ENCODE results near the gene CMSS1.

Gene CMSS1

GRCh38 chr3:99817437-99818240 is at the start of gene CMSS1:
Gene CMSS1 (plus strand): TSS chr3:99817862.
- peak; percentile 87 to 94 for DNase-seq (ENCODE audit: extremely low read depth in 1 of 2, low read depth in 1 of 2)

- no peak for DNase-seq (ENCODE audit: extremely low read depth in 1 of 2, low read depth in 1 of 2)
Observed at GRCh38 chr3:99768126-99768525, 49.5 kb upstream of the CMSS1 start.

- no peak for DNase-seq (ENCODE audit: extremely low read depth in 1 of 2, low read depth in 1 of 2)
Observed at GRCh38 chr3:99768808-99769501, 48.7 kb upstream of the CMSS1 start.

DNA sequence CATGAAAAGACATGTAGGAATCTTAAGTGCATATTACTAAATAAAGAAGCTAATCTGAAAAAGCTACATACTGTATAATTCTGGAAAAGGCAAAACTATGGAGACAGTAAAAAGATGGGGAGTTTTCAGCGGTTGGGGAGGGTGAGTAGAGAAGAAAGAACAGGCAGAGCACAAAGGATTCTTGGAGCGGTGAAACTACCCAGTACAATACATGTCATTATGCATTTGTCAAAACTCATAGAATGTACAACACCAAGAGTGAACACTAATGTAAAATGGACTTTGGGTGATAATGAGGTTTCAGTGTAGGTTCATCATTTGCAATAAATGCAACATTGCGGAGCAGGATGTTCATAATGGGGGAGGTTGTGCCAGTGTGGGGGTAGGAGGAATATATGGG is 45.5 kb upstream of the CMSS1 start:
- no peak for DNase-seq (ENCODE audit: extremely low read depth in 1 of 2, low read depth in 1 of 2)

GRCh38 chr3:99772671-99773070 is 45.0 kb upstream of the CMSS1 start:
- DNase-seq (ENCODE audit: extremely low read depth in 1 of 2, low read depth in 1 of 2) = no peak

DNA sequence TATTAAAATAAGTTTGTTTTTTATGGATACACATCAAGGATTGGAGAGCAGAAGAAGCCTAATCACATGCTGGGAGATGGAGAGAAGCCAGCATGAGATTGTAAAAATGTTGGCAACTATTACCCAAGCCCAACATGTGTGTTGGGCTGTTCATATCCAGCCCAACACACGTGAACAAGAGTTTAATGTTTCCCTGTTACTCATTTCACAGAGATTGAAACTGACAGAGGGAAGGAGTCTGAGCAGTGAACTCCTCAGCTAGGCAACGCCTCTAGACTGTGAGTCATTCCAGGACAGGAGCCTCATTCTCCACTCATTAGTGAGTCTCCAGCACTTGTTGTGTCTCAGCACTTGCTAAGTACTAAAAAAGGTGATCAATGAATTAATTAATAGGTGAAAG is 43.2 kb upstream of the CMSS1 start:
- no peak for DNase-seq (ENCODE audit: extremely low read depth in 1 of 2, low read depth in 1 of 2)

DNA sequence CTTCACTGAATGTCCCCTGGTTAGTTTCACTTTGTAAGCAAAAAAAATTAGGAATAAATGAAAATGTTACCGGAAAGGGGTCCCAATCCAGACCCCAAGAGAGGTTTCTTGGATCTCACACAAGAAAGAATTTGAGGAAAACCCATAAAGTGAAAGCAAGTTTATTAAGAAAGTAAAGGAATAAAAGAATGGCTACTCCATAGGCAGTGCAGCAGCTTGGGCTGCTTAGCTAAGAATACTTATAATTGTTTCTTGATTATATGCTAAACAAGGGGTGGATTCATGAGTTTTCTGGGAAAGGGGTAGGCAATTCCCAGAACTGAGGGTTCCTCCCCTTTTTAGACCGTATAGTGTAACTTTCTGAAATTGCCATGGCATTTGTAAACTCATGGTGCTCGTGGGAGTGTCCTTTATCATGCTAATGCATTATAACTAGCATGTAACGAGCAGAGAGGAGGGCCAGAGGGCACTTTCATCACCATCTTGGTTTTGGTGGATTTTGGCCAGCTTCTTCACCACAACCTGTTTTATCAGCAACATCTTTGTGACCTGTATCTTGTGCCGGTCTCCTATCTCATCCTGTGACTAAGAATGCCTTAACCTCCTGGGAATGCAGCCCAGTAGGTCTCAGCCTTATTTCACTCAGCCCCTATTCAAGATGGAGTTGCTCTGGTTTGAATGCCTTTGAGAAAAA is 41.0 kb upstream of the CMSS1 start:
- no peak for DNase-seq (ENCODE audit: extremely low read depth in 1 of 2, low read depth in 1 of 2)

DNA sequence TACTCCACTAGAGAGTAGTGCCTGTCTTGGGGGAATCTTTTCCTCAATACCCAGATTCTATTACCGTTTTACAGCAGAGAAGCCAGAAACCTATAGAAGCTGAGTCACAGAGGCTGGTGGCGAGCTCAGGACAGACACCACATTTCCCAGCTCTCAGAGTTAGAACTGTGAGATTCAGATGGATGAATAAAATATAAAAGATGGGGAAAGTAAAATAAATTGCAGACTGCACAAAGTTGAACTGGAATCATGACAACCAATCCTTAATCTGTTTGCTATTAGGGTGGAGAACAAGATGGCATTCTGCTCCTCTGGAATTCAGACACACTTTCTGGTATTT is 40.5 kb upstream of the CMSS1 start:
- no peak for DNase-seq (ENCODE audit: extremely low read depth in 1 of 2, low read depth in 1 of 2)

DNA sequence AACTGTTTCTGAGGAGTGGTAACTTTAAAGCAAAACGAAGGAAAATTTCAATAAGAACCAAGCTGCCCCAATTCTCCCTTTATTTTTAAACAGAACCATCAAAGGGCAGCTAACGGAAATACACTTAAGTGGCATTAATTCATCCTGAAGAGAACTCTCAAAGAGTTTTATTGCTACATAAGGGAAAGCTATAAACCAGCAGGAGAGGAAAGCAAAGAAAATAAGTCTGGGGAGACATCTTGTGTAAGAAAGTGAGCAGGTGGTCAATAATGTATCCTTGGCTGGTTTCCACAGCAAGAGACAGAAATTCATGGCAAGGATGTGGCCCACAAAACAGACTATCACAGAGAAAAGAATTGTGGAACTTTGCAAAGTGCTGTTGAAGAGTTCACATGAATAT is 40.0 kb upstream of the CMSS1 start:
- no peak for DNase-seq (ENCODE audit: extremely low read depth in 1 of 2, low read depth in 1 of 2)

GRCh38 chr3:99780749-99781148 is 36.9 kb upstream of the CMSS1 start:
- no peak for DNase-seq (ENCODE audit: extremely low read depth in 1 of 2, low read depth in 1 of 2)

DNA sequence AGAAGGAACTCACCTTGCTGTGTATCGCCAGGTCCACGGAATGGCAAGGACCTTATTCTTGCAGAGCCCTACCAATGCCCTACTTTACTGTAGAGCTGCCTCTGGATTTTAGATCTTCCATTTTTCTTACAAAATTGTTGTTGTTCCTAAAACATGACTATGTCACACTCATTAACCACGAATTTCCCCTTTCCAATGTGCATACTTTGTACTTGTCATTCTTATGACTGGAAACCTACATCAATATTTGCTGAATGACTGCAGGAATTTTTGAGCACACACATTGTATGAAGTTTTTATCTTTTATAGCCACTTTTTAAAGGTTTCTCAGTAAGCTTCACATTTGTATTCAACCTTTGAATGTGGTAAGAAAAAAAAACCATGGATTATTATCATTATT is 35.9 kb upstream of the CMSS1 start:
- no peak for DNase-seq (ENCODE audit: extremely low read depth in 1 of 2, low read depth in 1 of 2)

- no peak for DNase-seq (ENCODE audit: extremely low read depth in 1 of 2, low read depth in 1 of 2)
Observed at GRCh38 chr3:99783011-99783573, 34.6 kb upstream of the CMSS1 start.

GRCh38 chr3:99789011-99789721 is 28.5 kb upstream of the CMSS1 start:
- no peak for DNase-seq (ENCODE audit: extremely low read depth in 1 of 2, low read depth in 1 of 2)

DNA sequence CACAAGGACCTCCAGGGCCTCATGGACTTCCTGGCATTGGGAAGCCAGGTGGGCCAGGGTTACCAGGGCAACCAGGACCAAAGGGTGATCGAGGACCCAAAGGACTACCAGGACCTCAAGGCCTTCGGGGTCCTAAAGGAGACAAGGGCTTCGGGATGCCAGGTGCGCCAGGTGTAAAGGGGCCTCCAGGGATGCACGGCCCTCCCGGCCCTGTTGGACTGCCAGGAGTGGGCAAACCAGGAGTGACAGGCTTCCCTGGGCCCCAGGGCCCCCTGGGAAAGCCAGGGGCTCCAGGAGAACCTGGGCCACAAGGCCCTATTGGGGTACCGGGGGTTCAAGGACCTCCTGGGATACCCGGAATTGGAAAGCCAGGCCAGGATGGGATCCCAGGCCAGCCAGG is 23.2 kb upstream of the CMSS1 start:
- DNase-seq (ENCODE audit: extremely low read depth in 1 of 2, low read depth in 1 of 2) = no peak

DNA sequence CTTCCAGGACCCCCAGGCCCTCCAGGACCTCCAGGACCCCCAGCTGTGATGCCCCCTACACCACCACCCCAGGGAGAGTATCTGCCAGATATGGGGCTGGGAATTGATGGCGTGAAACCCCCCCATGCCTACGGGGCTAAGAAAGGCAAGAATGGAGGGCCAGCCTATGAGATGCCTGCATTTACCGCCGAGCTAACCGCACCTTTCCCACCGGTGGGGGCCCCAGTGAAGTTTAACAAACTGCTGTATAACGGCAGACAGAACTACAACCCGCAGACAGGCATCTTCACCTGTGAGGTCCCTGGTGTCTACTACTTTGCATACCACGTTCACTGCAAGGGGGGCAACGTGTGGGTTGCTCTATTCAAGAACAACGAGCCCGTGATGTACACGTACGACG is 22.1 kb upstream of the CMSS1 start:
- DNase-seq (ENCODE audit: extremely low read depth in 1 of 2, low read depth in 1 of 2) = no peak

GRCh38 chr3:99799422-99799821 is 18.2 kb upstream of the CMSS1 start:
- DNase-seq (ENCODE audit: extremely low read depth in 1 of 2, low read depth in 1 of 2) = no peak

GRCh38 chr3:99803297-99803696 is 14.4 kb upstream of the CMSS1 start:
- DNase-seq (ENCODE audit: extremely low read depth in 1 of 2, low read depth in 1 of 2) = no peak

- DNase-seq (ENCODE audit: extremely low read depth in 1 of 2, low read depth in 1 of 2) = no peak
Observed at GRCh38 chr3:99805160-99805559, 12.5 kb upstream of the CMSS1 start.

GRCh38 chr3:99808163-99808794 is 9.4 kb upstream of the CMSS1 start:
- DNase-seq (ENCODE audit: extremely low read depth in 1 of 2, low read depth in 1 of 2) = no peak

DNA sequence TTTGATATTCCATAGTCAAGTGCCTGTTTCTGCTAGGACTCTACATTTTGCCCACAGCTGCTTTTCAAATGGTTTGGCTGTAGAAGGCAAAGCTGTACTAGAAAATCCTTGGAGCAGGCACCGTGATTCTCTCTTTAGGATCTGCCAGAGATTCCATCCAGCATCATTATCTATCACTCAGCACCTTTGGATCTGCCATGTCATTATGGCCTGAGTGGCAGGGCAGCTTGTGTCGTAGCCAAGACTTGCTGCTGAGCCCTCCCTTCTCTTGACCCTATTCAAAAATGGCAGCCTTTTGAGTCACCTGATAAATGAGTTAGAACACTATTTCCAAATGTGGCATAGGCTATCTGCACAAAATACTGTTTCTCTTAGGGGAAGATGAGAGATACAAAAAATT is 8.1 kb upstream of the CMSS1 start:
- no peak for DNase-seq (ENCODE audit: extremely low read depth in 1 of 2, low read depth in 1 of 2)

DNA sequence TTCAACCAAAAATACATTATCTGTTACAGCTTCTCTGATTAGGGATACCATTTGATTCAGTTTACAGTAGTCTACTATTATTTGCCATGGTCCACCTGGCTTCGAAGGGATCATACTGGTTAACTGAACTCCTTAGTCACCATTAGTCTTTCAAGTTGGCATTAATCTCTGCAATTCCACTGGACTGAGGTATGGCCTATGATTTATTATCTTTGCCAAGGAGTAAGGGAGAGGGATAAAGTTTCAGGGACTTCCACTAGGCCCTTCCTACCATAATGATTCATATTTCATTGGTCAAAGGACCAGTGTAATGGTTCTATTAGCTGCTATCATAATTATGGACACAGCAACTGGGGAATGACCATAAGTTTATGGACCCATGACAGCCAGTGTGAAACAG is 7.3 kb upstream of the CMSS1 start:
- DNase-seq (ENCODE audit: extremely low read depth in 1 of 2, low read depth in 1 of 2) = no peak
